Measurements from ENCODE around the gene SRP9.

The SRP9 gene, protein sequence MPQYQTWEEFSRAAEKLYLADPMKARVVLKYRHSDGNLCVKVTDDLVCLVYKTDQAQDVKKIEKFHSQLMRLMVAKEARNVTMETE

DNA sequence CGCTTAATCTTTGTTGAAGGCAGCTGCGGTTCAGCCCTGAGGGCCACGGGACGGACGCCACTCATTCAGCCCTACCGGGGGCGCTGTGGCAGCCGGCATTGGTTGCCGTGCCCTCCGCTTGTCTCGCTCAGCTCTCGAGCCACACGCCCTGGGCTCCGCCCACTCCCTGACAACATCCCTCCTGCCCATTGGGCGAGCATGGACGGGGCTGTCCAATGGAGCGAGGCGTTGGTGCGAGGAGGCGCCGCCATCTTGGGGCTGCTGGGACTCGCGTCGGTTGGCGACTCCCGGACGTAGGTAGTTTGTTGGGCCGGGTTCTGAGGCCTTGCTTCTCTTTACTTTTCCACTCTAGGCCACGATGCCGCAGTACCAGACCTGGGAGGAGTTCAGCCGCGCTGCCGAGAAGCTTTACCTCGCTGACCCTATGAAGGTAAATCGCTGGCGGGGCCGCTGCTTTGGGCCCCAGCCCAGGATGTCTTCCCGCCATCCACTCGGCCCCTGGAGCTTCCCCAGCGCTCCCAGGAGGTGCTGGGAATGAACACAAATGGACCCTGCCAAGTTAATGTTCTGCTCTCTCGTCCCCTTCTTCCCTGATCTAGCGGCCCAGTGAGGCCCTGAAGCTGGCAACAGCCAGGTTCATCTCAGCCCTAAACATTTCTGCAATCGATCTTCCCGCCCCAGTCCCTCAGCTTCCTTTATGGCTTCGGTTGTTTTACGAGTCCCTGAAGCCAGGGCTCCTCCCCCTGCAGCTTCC is at the start of gene SRP9:
TSS of gene SRP9 (plus strand) at position 244 of the 754 bp plus-strand sequence. CDS start at position 359, 115 bp downstream.
- peak; percentile 97 for DNase-seq (ENCODE audit: low spot score)

DNA sequence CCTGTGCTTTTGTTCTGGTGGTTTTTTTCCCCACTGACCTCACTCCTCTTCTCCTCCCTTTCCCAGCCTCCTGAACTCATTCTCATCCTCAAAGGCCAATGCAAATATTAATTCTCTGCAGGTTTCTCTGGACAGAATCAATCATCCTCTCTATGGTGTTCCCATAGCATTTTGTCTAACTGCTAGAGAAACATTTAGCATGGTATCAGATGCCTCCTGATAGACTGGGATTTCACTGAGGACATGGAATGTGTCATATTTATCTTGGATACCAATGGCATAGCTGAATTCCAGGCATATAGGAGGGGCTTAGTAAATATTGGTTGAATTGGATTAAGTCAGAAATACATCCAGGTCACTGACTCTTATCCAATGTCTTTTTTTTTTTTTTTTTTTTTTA is 46.1 kb upstream of the SRP9 start:
- no peak for DNase-seq (ENCODE audit: low spot score)

DNA sequence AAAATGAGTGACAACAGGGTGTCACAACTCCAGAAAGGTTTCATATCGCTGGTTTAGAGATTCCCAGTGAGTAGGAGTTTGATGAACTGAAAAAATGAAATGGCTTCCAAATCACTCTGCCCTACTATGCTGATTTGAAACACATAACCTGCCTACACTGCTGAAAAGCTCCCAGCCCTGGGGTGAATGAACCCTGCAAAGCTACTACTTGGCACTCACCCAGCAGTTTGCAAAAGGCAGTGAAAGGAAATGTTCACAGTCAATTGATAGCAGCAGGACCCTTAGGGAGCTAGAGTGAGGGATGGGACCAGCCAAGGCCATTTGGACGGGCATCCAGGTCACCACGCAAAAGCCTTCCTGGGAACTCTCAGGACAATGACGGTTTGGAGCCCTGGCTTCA is 44.4 kb upstream of the SRP9 start:
- no peak for DNase-seq (ENCODE audit: low spot score)

DNA sequence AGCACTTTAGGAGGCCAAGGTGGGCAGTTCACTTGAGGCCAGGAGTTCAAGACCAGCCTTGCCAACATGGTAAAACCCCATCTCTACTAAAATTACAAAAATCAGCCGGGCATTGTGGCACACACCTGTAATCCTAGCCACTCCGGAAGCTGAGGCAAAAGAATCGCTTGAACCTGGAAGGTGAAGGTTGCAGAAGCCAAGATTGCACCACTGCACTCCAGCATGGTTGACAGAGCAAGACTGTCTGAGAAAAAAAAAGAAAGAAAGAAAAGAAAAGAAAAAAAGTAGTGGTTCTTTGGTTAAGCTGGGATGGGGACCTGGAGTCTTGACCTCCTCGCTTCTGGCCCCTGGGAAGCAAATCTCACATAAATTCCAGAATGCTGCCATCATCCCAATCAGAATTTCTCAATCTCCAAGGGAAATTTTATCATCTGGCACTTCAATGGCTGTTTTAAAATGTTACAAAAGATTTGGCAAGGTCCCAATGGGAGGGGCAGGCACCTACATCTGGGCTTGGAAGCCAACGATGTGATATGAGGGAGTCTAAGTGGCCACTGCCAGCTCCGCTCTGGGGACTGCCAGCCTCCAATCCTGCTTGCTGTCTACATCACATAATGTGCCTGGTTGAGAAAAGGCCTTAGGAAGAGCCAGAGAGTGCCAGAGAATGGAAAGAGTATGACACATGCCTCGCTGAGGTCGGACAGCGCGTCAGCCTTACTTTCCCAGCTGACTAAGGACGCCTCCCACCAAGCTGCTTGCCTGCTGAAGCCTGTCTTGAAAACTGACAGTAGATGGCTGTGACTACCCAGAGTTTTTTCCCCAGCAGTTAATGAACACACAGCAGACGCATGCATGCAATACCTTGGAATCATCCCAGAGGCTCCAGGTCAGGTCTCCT is 42.1 kb upstream of the SRP9 start:
- peak; percentile 91 for DNase-seq (ENCODE audit: low spot score)

DNA sequence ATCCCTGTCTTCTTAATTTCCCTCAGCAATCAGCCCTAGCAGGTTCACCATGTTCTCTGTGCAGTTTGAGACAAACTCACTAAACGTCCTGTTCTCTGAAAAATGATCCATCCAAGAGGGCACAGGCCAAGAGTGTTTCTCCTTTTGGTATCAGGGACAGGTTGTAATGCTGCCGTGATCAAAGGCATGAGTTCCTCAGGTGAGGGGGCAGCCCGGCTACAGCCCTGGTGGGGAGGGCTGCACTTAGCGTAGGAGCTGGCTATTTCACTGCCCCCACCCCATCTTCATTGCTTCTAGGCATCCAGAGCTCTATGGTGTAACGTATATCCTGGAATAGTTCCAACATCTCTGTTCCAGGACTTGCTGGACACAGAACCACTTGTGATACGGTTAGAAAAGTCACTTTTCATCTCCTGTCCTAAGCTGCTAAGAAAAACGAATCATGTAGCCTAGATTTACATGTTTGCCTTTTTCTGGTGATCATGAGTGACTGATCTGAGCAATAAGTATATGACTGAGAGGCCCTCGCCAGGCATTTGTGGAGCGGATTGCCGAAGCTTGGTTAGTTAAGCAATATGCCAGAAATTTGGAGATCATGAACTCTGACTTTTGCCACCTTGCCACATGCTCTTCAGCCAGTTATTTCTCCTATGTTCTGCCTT is 41.1 kb upstream of the SRP9 start:
- DNase-seq (ENCODE audit: low spot score) = no peak

DNA sequence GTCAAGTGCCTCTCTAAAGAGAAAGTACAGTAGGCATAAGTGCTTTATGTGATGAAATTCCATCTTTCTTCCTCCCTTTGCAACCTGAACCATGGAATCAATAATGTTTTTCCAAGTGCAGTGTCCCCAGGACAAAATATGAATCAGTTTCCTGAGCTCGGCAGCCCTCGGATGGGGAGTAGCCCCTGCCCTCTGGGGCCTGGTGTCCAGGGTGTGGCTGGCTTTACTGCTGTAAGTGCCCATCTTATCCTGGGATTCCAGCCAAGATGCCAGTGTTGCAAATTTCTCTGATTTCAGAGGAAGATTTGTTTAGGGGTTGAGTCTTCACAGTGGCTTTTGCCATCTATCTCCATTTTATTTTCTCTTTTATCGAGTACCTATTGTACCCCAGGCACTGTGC is 40.5 kb upstream of the SRP9 start:
- DNase-seq (ENCODE audit: low spot score) = no peak

DNA sequence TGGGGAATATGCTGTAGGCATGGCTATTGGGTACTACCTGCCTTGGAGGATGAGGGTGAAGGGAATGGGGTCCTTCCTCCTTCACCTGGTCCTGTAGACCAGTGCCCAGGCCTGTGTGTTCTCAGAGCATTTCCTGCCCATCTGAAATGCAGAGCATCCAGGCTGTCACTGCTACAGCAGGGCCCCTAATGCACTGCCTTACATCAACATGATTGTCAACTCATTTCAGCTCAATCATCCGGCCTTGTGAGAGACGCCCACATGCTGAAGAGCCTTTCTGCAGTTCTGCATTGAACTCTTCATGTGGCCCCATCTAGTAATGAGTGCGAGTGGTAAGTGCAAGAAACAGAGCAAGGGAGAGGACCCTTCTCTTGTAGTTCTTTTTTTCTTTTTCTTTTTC is 39.8 kb upstream of the SRP9 start:
- DNase-seq (ENCODE audit: low spot score) = no peak

DNA sequence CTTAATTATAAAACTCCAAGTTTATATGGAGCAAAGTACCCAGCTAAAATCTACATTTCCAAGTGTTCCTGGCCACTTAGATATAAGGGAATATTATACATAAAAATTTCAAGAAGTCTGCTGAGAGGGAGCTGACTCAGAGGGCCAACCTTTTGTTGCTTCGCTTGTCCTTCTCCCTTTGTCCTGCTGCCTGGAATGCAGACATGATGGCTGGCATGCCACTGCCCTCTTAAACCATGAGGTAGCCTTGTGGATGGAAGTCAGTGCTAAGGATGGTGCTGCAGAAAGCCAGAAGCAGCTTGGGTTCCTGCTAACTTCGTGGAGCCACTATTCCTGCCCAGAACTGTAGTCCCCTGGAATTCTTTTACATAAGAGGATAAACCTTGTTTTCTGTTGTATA is 38.9 kb upstream of the SRP9 start:
- DNase-seq (ENCODE audit: low spot score) = no peak

DNA sequence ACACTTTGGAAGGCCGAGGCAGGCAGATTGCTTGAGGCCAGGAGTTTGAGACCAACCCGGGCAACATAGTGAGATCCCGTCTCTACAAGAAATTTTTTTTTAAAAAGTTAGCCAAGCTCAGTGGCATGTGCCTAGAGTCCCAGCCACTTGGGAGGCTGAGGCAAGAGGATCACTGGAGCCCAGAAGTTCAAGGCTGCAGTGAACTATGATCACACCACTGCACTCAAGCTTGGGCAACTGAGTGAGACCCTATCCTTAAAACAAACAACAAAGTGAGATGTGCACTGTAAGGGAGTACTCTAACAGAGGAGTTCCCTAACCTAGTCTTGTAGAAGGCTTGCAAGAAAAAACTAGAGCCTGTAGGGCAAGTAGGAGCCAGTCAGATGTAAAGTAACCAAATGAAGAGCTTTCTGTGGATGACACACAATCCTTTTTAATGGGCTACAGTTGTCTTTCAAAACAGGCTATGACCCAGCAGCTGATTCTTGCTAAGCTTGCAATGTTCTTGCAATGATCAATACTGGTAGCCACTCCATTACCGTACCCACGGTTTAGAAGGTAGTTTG is 38.0 kb upstream of the SRP9 start:
- no peak for DNase-seq (ENCODE audit: low spot score)

DNA sequence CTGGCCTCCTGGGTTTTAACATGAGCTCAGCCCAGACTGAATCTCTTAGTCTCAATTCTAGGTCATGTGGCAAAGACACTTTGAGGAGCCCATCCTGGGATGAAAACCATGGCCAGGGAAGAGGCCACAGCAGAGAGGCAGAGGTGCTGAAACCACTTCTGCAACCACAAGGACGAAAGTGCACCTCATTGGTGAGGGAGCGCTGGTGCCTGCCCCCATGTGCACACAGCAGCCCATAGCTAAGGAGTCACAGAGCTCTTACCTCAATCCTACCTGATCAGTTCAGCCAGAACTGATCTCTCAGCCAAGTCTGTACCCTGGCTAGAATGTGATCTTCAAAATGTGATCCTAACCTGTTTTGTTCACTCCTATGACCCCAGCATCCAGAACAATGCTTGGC is 32.9 kb upstream of the SRP9 start:
- DNase-seq (ENCODE audit: low spot score) = no peak

DNA sequence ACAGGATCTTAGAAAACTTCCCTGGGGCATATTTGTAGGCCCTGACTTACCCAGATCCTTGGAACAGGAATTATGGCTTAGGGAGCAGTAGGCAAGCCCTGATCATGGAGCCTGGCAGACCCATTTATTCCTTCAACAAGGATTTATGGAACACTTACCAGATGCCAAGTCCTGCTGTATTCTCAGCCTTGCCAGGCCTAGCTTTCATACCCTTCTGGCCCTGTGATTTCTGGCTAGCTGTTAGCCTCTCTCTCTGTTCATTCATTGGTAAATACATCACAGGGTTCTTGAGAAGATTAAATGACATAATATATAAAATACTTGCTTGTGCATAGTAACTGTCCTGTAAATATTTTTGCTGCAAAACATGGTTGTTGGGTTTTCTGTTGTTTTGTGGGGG is 32.4 kb upstream of the SRP9 start:
- DNase-seq (ENCODE audit: low spot score) = no peak

DNA sequence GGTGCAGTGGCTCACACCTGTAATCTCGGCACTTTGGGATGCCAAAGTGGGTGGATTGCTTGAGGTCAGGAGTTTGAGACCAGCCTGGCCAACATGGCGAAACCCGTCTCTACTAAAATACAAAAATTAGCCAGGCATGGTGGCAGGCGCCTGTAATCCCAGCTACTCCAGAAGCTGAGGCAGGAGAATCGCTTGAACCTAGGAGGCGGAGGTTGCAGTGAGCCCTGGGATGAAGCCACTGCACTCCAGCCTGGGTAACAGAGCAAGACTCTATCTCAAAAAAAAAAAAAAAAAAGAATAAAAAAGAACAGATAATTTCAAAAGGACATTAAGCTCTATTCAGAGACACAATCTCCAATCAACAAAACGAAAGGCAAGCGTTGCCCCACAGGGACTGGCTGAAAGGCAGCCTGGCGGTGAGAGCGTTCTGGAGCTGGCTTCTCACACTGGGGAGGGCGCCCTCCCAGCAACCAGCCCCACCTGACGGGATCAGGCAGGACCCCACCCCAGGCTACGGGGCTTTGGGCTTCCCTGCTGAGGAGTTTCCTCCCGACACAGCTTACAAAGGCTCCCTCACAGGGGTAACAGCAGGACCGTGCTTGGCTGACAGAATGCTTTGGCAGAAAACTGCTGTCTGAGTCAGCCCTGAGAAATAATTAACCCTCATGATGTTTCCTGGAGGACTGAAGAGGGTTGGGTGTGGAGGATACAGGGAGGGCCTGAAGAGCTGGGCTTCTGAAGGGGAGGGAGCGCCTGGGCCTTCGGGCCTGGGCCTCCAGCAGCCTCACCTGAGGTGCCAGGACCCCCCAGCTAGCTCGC is 31.1 kb upstream of the SRP9 start:
- DNase-seq (ENCODE audit: low spot score) = peak; percentile 79

DNA sequence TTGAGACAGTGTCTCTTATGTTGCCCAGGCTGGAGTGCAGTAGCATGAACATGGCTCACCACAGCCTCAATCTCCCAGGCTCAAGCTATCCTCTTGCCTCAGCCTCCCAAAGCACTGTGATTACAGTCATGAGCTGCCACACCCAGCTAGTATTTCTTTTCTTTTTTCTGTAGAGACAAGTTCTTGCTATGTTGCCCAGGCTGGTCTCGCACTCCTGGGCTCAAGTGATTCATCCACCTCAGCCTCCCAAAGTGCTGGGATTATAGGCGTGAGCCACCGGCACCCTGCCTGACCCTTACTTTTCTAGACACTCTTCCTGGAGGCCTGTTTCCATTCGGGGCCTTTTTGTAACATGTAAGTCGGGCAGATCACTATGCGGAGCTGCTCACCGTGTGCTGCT is 30.1 kb upstream of the SRP9 start:
- no peak for DNase-seq (ENCODE audit: low spot score)

DNA sequence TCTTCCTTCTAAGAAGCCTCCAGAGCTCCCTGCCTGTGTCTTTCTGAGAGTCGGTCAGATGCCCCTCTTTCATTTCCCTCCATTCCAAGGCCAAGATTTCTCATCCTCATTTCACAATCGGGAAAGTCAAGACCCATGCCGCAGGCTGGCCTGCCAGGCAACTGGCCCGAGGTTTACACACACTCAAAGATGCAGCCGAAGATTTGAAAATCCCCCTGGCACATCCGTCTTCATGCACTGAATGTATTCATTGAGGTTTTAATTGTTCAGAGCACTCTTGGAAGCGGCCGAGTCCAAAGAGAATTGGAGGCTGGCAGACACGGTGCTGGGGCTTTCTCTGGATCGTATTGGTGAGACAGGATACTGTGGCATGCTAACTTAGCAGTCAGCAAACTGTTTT is 29.1 kb upstream of the SRP9 start:
- no peak for DNase-seq (ENCODE audit: low spot score)

DNA sequence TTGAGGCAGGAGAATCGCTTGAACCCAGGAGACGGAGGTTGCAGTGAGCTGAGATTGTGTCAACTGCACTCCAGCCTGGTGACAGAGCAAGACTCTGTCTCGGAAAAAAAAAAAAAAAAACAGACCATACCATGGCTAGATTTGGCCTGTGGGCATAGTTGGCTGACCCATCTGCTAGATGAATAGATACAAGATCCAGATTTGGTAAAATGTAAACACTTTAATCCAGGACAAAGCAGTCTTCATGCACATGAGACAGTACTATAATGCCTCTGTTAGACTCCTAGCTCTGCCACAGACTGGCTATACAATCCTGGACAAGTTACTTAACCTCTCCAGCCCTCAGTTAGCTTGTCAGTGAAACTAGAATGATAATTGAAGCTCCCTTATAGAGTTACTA is 27.9 kb upstream of the SRP9 start:
- no peak for DNase-seq (ENCODE audit: low spot score)

DNA sequence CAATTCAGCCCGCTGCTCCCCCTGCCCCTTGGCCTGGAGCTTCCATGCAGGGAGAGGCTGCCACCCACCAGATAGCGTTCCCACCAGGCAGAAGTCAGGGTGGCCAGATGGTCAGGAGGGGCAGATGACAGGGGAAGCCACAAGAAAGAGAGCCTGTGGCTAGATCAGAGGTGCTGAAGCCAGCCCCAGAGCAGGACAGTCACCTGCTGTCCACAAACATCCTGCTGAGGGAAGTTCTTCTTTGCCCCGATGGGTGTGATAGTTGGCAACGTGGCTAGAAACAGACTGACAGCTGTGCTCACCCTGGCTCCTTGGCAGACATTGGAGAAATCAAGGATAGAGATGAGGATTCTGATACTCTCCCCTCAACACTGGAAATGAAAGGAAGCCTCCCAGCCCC is 27.2 kb upstream of the SRP9 start:
- no peak for DNase-seq (ENCODE audit: low spot score)

DNA sequence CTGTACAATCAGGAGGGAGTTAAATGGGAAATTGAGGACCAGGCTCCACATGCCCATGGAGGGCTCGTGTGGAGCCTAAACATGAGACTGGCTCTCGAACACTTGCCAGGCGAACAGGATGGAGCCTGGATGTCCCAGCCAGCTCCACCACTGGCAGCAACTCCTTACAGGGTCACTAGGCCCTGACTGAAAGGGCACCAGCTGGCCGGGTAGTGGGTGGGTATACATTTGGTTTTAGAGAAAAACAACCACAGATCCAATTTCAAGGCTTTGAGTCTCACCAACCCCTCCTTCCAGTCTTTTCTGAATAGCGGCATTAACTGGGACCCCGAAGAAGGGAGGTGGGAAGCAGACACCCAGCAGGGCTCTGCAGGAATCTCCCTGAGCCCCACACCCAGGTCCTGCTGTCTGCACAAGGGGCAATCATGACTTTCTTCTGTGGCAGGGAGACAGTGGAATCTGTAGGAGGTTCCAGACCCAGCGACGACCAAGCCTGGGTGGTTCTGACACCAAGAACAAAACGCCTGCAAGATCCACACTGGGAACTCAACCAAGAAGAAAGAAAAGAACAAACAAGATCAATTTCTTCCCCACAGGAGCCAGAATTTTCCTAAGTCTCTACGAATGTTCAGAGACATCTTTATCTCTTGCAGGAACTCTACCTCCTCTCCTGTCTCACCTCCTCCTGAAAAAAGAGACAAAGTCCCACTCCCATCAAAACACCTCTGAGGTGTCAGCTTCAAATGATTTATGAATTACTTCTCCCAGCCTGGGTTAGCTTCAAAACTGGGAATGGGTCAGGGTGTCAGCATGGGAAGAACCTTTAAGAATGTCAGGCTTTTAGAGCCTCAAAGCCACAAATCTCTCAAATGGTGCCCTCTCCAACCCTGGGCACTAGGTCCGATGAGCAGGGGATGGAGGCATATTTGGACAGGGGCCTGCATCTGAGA is 26.5 kb upstream of the SRP9 start:
- DNase-seq (ENCODE audit: low spot score) = no peak

DNA sequence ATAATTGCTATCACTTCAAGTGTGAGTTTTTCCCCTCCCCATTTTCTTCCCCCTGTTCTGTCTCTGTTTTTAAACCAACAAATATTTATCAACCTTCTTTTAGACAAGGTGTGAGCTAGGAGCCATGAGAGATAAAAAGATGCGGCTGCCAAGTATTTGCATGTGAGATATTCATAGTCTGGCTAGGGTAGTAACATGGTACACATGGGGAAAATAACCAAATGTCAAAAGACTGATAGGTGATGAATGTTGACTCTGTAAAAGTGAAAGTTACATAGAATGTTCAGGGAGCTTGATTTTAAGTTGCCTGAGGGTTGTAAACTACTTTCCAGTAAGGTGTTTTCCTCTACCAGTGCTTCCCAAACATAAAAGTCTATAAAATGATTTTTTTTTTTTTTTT is 25.4 kb upstream of the SRP9 start:
- no peak for DNase-seq (ENCODE audit: low spot score)

DNA sequence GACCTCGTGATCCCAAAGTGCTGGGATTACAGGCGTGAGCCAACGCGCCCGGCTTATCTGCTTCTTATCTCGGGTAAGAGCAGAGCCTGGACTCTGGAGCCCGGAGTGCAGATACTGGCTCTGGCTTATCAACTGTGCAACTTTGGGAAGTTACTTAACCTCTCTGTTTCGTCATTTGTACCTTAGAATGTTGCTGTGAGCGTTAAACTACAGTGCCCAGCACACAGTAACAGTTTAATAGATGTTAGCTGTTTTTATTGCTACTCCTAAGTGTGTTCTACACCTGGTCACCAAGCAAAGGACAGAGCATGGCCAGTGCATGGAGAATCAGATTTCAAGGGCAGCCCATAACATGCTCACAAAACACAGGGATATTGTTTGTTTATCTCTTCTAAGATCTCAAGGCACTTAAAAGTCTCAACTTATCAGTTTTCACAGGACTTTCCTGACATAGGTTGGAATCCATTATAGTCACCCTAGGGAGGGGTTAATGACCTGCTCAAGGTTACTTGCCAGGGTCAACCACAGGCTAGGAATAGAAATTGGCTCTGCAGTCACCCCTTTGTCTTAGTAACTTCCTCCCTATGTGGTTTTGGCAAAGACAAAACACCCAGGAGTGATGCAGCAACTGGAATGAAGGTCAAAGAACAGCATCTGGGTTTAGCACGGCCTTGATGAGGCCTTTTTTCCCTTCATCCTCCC is 22.5 kb upstream of the SRP9 start:
- peak; percentile 70 for DNase-seq (ENCODE audit: low spot score)

Measured in hepatic stellate cell (primary cell).